HG02970 (cell line): Measurements from ENCODE around the gene P2RX7.

Experiments used
- ATAC-seq: cut with Tn5 transposase; IDR thresholded peaks from one replicate; pipeline ENCODE4 v1.9.1; 2021; ENCODE audit warnings: mild to moderate bottlenecking, moderate library complexity, moderate number of reproducible peaks; ENCODE audit not compliant: unreplicated experiment, low FRiP score

Gene P2RX7

DNA sequence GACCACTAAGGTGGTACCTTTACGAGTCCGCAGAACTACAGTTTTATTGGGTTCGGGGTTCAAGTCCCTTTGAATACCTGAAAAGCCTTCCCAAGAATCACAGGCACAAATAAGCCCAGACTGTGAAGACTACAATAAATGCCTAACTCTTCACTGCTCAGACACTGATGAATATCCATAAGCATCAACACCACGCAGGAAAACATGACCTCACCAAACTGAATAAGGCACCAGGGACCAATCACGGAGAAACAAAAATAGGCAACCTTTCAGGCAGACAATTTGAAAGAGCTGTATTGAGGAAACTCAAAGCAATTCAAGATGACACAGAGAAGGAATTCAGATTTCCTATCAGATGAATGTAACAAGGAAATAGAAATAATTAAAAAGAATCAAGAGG, 24.2 kb upstream of the P2RX7 start:
- no peak for ATAC-seq

- ATAC-seq: peak; percentile 61
Measured at GRCh38 chr12:121110211-121110940, 22.3 kb upstream of the P2RX7 start.

DNA sequence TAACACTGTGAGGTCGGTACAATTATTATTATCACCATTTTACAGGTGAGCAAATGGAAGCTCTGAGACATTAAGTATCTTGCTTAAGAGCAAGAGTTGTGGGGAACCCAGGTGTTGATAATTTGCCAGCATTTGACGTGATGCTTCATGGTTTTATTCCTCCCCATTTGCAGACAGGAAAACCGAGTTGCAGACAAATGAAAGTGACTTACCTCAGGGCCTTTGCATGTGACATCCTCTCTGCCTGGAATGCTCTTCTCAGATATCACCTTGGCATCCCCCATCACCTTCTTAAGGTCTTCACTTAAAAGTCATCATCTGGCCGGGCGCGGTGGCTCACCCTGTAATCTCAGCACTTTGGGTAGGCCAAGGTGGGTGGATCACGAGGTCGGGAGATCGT, 21.0 kb upstream of the P2RX7 start:
- no peak for ATAC-seq

- ATAC-seq: no peak
Measured at GRCh38 chr12:121112496-121112895, 20.2 kb upstream of the P2RX7 start.

DNA sequence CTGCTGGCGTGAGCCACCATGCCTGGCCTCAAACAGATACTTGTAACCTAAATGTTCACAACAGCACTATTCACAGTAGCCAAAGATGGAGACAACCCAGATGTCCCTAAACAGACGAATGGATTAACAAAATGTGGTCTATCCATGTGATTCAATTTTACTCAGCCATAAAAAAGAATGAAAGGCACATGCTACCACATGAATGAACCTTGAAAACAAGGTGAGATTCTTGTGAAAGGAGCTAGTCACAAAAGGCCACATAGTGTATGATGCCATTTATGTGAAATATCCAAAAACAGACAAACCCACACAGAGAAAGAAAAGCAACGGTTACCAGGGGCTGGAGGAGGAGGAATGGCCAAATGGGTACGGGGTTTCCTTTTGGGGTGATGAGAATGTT, 19.6 kb upstream of the P2RX7 start:
- no peak for ATAC-seq

DNA sequence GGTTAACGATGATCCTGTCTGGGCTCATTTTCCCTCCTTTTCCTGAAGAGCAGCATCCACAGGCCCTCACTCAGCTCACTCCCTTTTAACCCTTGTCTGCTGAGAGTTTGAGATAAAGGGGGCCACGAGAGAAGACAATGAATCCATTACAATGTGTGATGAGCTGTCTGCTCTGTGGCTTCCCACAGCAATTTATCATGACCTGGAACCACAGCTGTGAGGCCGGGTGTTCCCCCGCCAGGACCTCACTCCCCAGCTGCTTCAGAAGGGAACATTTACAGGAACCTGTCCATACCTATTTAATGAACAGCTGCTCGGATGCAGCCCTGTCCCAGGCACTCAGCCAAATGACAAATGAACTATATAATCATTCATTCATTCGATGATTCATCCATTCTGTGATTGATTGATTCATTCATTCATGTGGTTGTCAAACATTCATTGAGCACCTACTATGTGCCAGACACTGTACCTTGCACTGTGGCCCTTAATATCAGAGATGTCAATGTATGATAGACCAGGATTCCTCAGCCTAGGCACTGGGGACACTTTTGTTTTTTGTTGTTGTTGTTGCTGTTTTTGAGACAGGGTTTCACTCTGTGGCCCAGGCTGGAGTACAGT, 18.5 kb upstream of the P2RX7 start:
- ATAC-seq: no peak

- no peak for ATAC-seq
Measured at GRCh38 chr12:121114806-121115205, 17.9 kb upstream of the P2RX7 start.

DNA sequence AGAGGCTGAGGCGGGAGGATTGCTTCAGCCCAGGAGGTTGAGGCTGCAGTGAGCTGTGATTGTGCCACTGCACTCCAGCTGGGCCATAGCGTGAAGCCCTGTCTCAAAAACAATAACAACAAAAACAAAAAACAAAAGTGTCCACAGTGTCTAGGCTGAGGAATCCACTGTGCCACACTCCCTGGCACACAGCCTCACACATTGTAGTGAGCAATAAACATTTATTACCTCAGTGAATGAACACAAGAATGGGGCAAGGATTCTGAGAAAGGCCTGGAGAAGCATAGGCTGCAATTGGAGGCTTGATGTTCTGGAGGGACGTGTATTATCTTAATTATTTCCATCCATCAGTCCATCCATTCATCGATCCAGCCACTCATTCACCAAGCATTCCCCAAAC, 17.1 kb upstream of the P2RX7 start:
- no peak for ATAC-seq

DNA sequence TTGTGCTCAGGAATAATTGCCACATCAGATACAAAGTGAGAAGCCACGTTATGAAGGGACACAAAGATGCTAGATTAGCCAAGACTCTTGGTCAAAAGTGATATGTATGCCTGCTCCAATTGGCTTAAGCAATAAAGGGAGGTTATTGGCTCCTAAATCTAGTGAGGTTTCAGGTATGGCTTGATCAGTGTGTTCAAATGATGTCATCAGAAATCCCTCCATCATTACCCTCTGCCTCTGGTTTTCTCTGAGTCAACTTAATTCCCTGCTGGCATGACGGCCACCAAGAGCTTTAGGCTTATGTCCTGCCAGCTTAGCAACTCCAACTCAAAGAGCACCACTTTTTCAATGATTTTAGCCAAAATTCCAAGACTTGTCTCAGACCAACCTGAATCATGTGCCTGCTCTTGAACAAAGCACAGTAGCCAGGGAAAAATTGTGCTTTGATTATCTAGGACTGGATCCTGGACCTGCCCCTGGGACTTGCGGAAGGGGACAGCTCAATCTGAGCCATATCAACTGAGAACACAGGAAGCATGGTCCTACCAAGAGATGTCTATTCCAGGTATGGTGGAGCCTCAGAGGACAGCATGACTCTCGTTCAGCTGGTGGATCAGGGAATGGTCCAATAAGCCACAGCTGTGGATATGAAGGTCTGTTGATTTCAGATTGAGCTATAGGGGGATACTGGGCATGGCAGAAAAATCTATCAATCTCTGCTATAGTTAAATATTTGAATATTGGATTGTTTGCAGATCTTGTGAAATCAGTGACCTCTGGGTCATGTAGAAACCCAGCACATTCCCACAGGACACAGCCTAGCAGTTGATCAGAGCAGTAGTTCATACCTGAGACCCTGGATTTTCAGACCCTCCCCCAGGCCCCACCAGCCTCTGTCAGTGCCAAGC, 16.1 kb upstream of the P2RX7 start:
- ATAC-seq: no peak

- ATAC-seq: no peak
Measured at GRCh38 chr12:121117226-121117777, 15.4 kb upstream of the P2RX7 start.

DNA sequence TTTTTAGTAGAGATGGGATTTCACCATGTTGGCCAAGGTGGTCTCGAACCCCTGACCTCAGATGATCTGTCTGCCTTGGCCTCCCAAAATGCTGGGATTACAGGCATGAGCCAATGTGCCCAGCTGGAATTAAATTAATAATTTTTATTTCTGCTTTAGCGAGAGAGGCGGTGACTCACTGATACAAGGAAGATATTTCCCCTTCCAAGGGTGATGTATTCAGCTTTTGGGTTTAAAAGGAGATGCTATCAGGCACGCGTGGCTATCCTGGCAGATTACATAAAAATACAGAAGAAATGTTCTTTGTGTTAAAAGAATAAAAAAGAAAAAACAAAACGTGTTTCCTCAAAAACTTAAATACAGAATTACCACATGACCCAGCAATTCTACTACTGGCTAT, 12.4 kb upstream of the P2RX7 start:
- ATAC-seq: no peak

DNA sequence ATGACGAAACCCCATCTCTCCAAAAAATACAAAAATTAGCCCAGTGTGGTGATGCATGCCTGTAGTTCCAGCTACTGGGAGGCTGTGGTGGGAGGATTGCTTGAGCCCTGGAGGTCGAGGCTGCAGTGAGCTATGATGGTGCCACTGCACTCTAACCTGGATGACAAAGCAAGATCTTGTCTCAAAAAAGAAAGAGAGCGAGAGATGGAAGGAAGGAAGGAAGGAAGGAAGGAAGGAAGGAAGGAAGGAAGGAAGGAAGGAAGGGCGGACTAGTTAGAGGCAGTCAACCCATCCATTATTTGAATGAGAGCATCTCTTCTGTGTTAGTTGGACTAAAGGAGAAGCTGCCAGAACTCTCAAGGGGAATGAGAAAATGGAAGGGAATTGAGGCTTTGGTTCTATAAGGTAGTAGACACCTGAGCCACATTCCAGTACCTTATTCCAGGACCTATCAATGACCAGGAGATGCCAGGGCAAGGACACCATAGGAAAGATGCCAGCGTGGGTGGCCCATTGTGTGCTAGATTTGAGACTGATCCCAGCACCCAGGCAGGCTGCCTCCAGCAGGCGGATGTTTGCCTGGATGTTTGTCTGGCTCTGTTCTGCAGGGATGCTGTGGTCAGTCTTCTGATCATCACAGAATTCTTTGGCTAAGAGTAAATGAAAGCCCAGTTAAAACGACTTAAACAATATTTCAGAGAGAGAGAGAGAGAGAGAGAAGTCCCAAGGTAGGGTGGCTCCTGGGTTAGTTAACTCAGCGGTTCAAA, 11.5 kb upstream of the P2RX7 start:
- ATAC-seq: no peak

DNA sequence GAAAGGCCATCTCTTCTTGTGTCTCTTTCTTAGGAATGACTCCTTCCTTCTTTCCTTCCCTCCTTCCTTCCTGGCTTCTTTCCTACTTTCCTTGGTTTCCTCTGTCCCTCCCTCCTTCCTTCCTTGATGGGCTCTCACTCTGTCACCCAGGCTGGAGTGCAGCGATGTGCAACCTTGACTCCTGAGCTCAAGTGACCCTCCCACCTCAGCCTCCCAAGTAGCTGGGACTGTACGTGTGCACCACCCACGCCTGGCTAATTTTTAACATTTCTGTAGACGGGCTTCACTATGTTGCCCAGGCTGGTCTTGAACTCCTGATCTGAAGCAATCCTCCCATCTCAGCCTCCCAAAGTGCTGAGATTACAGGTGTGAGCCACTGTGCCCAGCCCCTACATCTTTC, 10.9 kb upstream of the P2RX7 start:
- no peak for ATAC-seq

GRCh38 chr12:121123488-121123887, 9.2 kb upstream of the P2RX7 start:
- ATAC-seq: no peak

DNA sequence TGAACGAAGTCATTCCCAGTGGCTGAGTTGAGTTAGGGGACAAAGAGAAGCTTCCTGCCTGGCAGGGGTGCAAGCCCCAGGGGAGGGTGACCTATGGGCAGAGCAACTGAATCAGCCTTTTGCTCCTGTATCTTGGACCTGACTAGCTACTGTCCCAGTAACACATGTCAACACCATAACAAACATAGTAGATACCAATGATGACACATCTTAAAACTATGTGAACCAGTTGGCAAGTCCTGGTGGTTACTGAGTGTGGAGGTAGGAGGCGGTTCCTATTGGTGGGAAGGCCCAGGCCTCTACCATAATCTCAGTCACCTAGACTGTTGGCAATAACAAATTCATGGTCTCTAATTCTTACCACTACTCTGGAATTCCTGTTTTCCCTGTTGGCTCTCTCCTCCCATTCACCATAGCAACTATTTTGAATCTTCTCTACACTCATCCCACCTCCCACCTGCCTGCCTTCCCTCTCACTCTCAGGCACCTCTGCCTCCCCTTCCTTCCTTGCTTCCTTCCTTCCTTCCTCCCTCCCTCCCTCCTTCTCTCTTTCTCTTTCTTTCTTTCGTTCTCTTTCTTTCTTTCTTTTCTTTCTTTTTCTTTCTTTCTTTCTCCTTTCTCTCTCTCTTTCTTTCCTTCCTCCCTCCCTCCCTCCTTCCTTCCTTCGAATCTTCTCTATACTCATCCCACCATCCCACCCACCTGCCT, 8.1 kb upstream of the P2RX7 start:
- no peak for ATAC-seq

GRCh38 chr12:121127501-121127900, 5.2 kb upstream of the P2RX7 start:
- no peak for ATAC-seq

DNA sequence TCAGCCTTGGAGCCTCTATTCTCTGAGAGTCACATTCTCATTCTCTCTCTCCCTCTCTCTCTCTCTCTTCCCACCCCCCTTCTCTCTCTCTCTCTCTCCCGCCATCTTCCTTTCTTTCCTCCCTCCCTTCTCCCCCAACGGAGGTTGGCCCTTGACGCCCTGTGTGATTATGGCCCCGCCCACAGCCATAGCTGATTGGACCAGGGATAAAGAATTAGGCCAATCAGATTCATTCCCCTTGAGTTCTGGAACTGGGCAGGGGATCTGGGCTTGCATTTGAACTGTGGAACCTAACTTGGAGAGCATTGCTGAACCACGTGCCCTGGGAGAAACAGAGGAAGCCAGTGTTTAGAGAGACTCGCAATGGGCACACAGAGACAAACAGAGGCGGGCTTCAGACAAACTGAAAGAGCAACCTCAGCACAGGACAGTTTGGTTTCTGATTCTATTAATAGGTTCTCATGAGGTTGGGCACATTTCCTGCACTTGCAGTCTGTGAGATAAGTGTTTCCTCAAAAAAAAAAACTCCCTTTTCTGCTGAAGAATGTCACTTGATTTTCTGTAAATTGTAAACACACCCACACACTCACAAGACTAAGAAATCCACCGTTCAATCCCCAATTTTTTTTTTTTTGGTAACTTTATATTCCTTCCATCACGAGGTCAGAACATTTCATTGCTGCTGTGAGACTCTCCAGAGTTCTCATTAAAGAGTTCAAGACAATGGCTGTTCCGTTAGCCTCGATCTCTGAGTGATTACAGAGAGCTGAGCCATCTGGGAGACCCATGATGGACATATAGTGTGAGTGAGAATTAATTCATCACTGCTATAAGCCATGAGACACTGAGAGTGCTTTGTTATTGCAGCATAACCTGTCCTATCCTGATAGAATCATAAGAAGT, 3.5 kb upstream of the P2RX7 start:
- peak; percentile 63 for ATAC-seq

DNA sequence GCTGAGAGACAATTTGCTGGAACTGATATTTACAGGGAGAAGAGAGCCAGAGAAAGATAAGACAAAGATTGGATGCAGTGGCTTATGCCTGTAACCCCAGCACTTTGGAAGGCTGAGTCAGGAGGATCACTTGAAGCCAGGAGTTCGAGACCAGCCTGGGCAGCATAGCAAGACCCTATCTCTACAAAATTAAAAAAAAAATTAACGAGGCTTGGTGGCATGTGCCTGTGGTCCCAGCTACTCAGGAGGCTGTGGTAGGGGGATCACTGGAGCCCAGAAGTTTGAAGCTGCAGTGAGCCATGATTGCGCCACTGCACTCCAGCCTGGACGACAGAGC, 2.9 kb upstream of the P2RX7 start:
- ATAC-seq: no peak

DNA sequence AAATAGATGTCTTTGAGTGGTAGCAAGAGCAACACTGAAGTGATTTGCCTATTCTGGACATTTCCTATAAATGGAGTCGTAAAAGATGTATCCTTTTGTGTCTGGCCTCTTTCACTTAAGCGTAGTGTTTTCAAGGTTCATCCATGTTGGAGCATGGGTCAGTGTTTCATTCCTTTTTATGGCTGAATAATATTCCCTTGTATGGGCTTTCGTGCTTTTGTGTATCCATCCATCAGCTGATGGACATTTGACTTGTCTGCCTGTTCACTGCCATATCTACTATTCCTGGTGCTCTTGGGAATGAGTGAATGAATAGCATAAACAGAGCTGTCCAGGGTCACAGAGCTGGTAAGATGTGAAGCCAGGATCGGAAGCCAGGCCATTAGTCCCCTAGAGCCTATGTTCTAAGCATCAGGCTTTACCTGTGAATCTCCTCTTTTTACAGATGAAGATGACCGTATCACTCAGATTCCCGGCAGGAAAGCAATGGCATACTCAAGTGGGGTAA, 1.8 kb upstream of the P2RX7 start:
- no peak for ATAC-seq
